HFFc6 (cell line): ENCODE results near the gene STOX1. TPM values are rescaled to one million over a fixed set of nuclear protein-coding genes. Genes with fewer than 3 reads are reported as not detected.
"Not testable (repeated sequence)": the region's sequence is repeated elsewhere in the genome, so short reads cannot be mapped to it uniquely, and the experiment has no call there.

Source experiments
- DNase-seq: peaks from one replicate; pipeline ENCODE4 v3.0.0-alpha.2; 2018
- H3K27ac Mint-ChIP-seq: 2 replicates; pipeline ENCODE4 v1.8.0; 2020; ENCODE audit warnings: mild to moderate bottlenecking, mixed read lengths
- H3K27me3 Mint-ChIP-seq: 2 replicates; pipeline ENCODE4 v1.8.0; 2021; ENCODE audit warnings: mild to moderate bottlenecking, moderate library complexity, mixed read lengths; ENCODE audit not compliant: insufficient read depth
- H3K36me3 Mint-ChIP-seq: 2 replicates; pipeline ENCODE4 v1.8.0; 2021; ENCODE audit warnings: low read depth, mixed read lengths
- H3K4me1 Mint-ChIP-seq: 2 replicates; pipeline ENCODE4 v1.8.0; 2020; ENCODE audit warnings: low read depth, mixed read lengths
- H3K4me3 Mint-ChIP-seq: 2 replicates; pipeline ENCODE4 v1.8.0; 2020; ENCODE audit warnings: mild to moderate bottlenecking, moderate library complexity, mixed read lengths
- H3K9me3 Mint-ChIP-seq: 2 replicates; pipeline ENCODE4 v1.8.0; 2020; ENCODE audit warnings: mild to moderate bottlenecking, mixed read lengths
- total RNA-seq, 6 experiments: library from RNA; stranded (reverse); fragmentation: NEBNext Ultra II Directional; extraction: Animal tissue kit (Norgen Biotek cat#: 25700); gene quantifications; 2 replicates in 1 of 6; 3 replicates in 5 of 6; pipeline ENCODE4 v1.2.3, GENCODE V29; 2021
- TF ChIP-seq, protein P1 (sequence below): fragments of 200-600 bp; sonication (generic); IDR thresholded peaks from 2 replicates; pipeline ENCODE4 v1.5.0; 2021; ENCODE audit warnings: antibody characterized with exemption, mild to moderate bottlenecking

Gene STOX1
- total RNA-seq, 6 experiments from 2014 or later: 0.09 TPM; not detected in 4

DNA sequence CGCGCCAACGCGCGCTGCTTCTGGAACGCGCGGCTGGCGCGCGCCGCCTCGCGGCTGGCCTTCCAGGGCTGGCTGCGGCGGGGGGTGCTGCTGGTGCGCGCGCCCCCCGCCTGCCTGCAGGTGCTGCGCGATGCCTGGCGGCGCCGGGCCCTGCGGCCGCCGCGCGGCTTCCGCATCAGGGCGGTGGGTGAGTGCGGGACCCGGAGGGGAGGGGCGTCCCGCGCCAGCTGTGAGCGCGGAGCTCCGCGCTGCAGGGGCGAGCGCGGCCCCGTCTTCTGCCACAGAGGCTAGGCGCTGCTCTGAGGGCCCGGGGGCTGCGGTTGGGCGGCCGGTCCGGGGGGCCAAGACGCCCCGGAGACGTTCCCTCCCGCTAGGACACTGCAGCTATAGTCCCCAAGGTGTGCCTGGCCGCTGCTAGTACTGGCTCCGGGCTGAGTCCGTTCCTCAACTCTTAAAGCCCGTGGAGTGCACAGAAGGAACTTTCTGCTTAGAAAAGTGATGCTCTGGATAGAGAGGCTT is 811 bp downstream of the STOX1 start:
- H3K27me3 Mint-ChIP-seq: peaks cover 36% of the 10 kb centered on the region
- not testable (repeated sequence) for DNase-seq, H3K36me3 Mint-ChIP-seq, H3K9me3 Mint-ChIP-seq, H3K4me1 Mint-ChIP-seq, H3K4me3 Mint-ChIP-seq, H3K27ac Mint-ChIP-seq

DNA sequence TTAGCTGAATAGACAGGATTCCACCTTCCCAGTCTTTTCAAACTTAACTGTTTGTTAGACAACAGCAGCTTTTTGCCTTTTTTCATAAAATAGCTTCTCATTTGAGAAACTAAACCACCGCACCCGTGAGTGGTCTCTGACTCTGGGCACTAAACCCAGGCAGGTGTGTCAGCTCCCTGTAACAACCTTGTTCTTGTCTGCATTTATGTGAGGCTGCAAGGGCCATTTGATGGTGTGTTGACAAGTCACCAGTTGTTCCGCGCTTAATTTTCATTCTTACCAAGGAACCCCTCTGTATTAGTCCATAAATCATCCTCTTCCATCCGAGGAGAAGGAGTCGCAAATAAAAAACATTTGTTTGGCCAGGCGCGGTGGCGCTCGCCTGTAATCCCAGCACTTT is 1.5 kb downstream of the STOX1 start:
- Mint-ChIP-seq H3K9me3 (no peaks in the 10 kb centered on the region; the same call in 1 of the 2 replicates), H3K27ac (no peak overlapping the region), H3K4me3 (no peak overlapping the region), H3K27me3 (peaks cover 43% of the 10 kb centered on the region), H3K4me1 (no peaks in the 10 kb centered on the region), H3K36me3 (no peaks in the 10 kb centered on the region)
- no peak for DNase-seq
- TF ChIP-seq, protein P1, sequence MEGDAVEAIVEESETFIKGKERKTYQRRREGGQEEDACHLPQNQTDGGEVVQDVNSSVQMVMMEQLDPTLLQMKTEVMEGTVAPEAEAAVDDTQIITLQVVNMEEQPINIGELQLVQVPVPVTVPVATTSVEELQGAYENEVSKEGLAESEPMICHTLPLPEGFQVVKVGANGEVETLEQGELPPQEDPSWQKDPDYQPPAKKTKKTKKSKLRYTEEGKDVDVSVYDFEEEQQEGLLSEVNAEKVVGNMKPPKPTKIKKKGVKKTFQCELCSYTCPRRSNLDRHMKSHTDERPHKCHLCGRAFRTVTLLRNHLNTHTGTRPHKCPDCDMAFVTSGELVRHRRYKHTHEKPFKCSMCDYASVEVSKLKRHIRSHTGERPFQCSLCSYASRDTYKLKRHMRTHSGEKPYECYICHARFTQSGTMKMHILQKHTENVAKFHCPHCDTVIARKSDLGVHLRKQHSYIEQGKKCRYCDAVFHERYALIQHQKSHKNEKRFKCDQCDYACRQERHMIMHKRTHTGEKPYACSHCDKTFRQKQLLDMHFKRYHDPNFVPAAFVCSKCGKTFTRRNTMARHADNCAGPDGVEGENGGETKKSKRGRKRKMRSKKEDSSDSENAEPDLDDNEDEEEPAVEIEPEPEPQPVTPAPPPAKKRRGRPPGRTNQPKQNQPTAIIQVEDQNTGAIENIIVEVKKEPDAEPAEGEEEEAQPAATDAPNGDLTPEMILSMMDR: no peak

DNA sequence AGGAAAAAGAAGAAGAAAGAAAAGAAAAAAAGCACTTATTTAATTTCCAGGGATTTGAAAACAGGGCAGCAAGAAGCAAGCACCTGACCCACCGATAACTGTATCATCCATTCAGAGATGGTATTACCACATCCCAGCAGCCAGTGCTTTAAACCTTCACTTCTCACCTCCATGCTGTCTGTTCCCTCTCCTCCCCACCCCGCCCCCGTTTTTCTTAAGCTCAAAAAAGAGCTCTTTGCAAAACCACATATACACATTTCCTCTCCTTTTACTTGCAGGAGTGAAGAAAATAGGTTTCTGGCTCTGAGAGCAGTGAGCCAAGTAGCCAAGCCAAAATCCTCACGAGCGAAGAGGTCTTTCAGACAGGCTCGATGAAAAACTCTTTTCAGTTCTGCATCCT is 2.2 kb downstream of the STOX1 start:
- no peaks in the 10 kb centered on the region; the same call in 1 of the 2 replicates for H3K9me3 Mint-ChIP-seq
- TF ChIP-seq, protein P1: no peak
- H3K27ac Mint-ChIP-seq: no peak overlapping the region
- DNase-seq: no peak
- H3K4me1 Mint-ChIP-seq: no peaks in the 10 kb centered on the region
- H3K36me3 Mint-ChIP-seq: no peaks in the 10 kb centered on the region
- H3K4me3 Mint-ChIP-seq: no peak overlapping the region
- peaks cover 50% of the 10 kb centered on the region for H3K27me3 Mint-ChIP-seq

DNA sequence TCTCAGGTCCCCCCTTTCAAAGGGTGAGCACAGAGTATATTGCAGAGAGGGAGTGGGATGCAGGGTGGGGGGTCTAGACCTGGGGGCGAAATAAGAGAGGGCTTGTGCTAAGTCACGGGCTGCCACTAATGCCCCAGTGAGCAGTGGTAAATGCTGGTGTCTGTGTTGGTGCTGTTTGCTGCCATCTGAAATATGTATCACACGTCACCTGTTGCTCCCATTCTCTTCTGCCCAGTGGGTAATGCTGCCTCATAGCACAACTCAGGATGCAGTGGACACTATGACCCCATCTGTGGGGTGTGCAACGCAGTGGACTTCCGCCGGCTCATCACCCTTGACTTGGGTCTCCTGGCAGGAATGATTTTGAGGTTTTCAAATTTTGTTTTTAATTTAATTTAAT is 2.6 kb downstream of the STOX1 start:
- no peaks in the 10 kb centered on the region for H3K4me1 Mint-ChIP-seq
- H3K4me3 Mint-ChIP-seq: no peak overlapping the region
- H3K27me3 Mint-ChIP-seq: peaks cover 54% of the 10 kb centered on the region
- no peaks in the 10 kb centered on the region; the same call in 1 of the 2 replicates for H3K9me3 Mint-ChIP-seq
- H3K27ac Mint-ChIP-seq: no peak overlapping the region
- no peak for DNase-seq
- H3K36me3 Mint-ChIP-seq: no peaks in the 10 kb centered on the region
- TF ChIP-seq, protein P1: no peak

DNA sequence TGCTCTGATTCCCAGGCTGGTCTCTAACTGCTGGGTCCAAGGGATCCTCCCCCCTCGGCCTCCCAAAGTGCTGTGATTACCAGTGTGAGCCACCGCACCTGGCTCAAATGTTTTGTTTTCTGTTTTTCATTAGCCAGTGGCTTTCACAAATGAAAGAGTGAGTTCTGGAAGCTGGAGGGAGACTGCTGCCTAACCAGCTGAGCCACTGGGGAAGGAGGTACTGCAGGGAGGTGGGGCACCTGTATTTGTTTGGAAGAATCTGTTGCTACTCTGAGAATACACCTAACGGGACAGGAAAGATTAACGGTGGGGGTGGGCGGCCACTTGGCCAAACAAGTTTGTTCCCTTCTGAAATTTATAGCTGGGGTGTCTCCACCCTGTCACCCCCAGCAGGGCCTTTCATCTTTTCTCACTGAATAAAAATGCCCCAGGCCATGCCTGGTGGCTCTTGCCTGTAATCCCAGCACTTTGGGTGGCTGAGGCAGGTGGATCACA is 4.7 kb downstream of the STOX1 start:
- H3K36me3 Mint-ChIP-seq: no peaks in the 10 kb centered on the region
- H3K27me3 Mint-ChIP-seq: peaks cover 59% of the 10 kb centered on the region
- H3K4me3 Mint-ChIP-seq: no peak overlapping the region
- H3K4me1 Mint-ChIP-seq: no peaks in the 10 kb centered on the region
- H3K9me3 Mint-ChIP-seq: no peaks in the 10 kb centered on the region; the same call in 1 of the 2 replicates
- DNase-seq: no peak
- TF ChIP-seq, protein P1: no peak
- H3K27ac Mint-ChIP-seq: no peak overlapping the region

DNA sequence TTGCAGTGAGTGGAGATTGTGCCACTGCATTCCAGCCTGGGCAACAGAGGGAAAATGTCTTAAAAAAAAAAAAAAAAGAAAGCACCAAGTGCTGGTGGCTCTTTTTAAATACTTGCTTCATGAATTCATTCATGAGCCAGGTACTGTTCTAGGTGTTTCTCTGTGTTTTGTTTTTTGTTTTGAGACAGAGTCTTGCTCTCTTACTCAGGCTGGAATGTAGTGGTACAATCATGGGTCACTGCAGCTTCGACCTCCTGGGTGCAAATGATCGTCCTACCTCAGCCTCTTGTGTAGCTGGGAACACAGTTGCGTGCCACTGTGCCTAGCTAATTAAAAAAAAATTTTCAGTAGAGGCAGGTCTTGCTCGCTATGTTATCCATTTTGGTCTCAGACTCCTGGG is 5.3 kb downstream of the STOX1 start:
- H3K4me1 Mint-ChIP-seq: no peaks in the 10 kb centered on the region
- no peak for DNase-seq
- no peaks in the 10 kb centered on the region for H3K36me3 Mint-ChIP-seq
- TF ChIP-seq, protein P1: no peak
- peaks cover 61% of the 10 kb centered on the region for H3K27me3 Mint-ChIP-seq
- H3K4me3 Mint-ChIP-seq: no peak overlapping the region
- no peak overlapping the region for H3K27ac Mint-ChIP-seq
- no peaks in the 10 kb centered on the region; the same call in 1 of the 2 replicates for H3K9me3 Mint-ChIP-seq
